Bronchial epithelial cell (primary cell): ENCODE data around the gene TMEM191C. TPM values are rescaled to one million over a fixed set of nuclear protein-coding genes. Genes with fewer than 3 reads are reported as not detected.

ENCODE experiments used
- DNase-seq: peaks from one replicate; pipeline ENCODE4 v3.0.0-alpha.2; 2010; ENCODE audit warnings: low read depth
- FAIRE-seq: peaks from 2 replicates; lab custom pipeline; 2011; peaks lifted over from hg19 to GRCh38; lab: Jason Lieb, UNC
- H3K27me3 ChIP-seq: 2 replicates; pipeline ENCODE4 v1.5.1; 2011; ENCODE audit warnings: low read length; ENCODE audit not compliant: control insufficient read depth, insufficient read depth
- H3K36me3 ChIP-seq: 2 replicates; pipeline ENCODE4 v1.5.1; 2011; ENCODE audit warnings: low read length; ENCODE audit not compliant: control insufficient read depth, insufficient read depth
- H3K4me3 ChIP-seq: 2 replicates; pipeline ENCODE4 v1.5.1; 2011; ENCODE audit warnings: mild to moderate bottlenecking, low read depth, low read length, control low read depth
- CTCF ChIP-seq: IDR thresholded peaks from 2 replicates; pipeline ENCODE4 v1.5.1; 2011; ENCODE audit warnings: mild to moderate bottlenecking, moderate library complexity, low read length, control low read depth, inconsistent platforms; ENCODE audit not compliant: insufficient read depth, severe bottlenecking
- total RNA-seq: library from RNA; depleted of rRNA; stranded (reverse); fragments of >200 nt; gene quantifications from 2 replicates; pipeline ENCODE4 v1.2.1, GENCODE V29; 2014

Gene TMEM191C
- total RNA-seq, 1 donor from 2014 or later = 1.3 TPM

GRCh38 chr22:21446128-21446826 lies 20.9 kb upstream of the TMEM191C start:
- TF ChIP-seq CTCF = no peak
- DNase-seq (no peak), FAIRE-seq (no peak)
- no peaks in the 10 kb centered on the region for H3K27me3 ChIP-seq
- no peak overlapping the region for H3K4me3 ChIP-seq
- H3K36me3 ChIP-seq = peaks cover 11% of the 10 kb centered on the region

GRCh38 chr22:21446827-21447690 lies 20.1 kb upstream of the TMEM191C start:
- no peak for TF ChIP-seq CTCF
- Histone ChIP-seq H3K4me3 (no peak overlapping the region), H3K36me3 (peaks cover 11% of the 10 kb centered on the region), H3K27me3 (no peaks in the 10 kb centered on the region)
- no peak for DNase-seq
- no peak for FAIRE-seq

DNA sequence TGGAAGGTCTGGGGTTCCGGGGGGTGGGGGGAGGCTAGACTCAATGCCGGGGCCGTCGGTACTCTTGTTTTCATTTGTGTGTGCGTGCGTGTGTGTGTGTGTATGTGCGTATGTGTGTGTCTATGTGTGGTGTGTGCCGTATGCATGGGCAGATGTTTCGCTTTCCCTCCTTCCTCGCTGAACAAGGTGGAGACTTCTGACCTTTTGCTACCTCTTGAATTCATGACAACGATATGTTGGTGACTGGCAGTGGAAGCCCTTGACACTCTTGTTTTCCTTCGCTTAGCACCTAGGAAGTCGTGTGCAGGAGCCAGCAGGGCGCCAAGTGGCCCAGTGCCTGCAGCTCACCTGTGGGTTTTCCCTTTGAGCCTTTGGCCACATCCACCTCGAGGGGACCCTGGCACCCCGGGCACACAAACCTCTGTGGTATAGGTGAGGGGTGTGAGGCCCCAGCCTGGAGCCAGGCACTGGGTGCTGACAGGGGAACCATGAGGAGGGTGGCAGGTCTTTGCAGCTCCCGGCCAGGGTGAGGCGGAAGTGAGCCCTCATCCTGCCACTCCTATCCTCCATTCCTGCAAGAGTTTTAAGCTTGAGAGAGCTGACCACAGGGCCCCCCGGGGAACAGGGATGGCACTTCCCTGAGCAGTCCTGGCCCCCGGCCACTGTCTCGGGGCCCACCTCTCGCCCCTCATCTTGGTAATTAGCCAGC lies 19.3 kb upstream of the TMEM191C start:
- peaks cover 11% of the 10 kb centered on the region for H3K36me3 ChIP-seq
- FAIRE-seq = no peak
- H3K4me3 ChIP-seq = no peak overlapping the region
- no peak for DNase-seq
- TF ChIP-seq CTCF = peak; percentile 20
- no peaks in the 10 kb centered on the region for H3K27me3 ChIP-seq

- FAIRE-seq = peak; percentile 13
These were observed 18.4 kb upstream of the TMEM191C start for GRCh38 chr22:21448627-21449416.

More at GRCh38 chr22:21448627-21449416, 18.4 kb upstream of the TMEM191C start:
- H3K4me3 ChIP-seq = no peak overlapping the region
- TF ChIP-seq CTCF = no peak
- no peaks in the 10 kb centered on the region for H3K27me3 ChIP-seq
- no peak for DNase-seq
- peaks cover 11% of the 10 kb centered on the region for H3K36me3 ChIP-seq
